MM.1S (cell line): ENCODE data around the gene PLEKHO2.

Experiments used
- EZH2 ChIP-seq: fragments of 300-600 bp; sonication (generic); optimal IDR thresholded peaks from 2 replicates; pipeline ENCODE3; 2017; ENCODE audit warnings: low read depth, mild to moderate bottlenecking, antibody characterized with exemption, low read length, mixed read lengths
- EZH2phosphoT487 ChIP-seq: fragments of 300-600 bp; sonication (generic); IDR thresholded peaks from 2 replicates; pipeline ENCODE4 v1.6.1; 2018; ENCODE audit warnings: antibody characterized with exemption, low read length
- TF ChIP-seq, protein P1 (sequence below): fragments of 300-600 bp; sonication (generic); IDR thresholded peaks from 2 replicates; pipeline ENCODE4 v1.5.1; 2016; ENCODE audit warnings: antibody characterized with exemption, low read length, mixed read lengths

GRCh38 chr15:64884679-64885078 is 43.0 kb downstream of the PLEKHO2 start:
- TF ChIP-seq, protein P1, sequence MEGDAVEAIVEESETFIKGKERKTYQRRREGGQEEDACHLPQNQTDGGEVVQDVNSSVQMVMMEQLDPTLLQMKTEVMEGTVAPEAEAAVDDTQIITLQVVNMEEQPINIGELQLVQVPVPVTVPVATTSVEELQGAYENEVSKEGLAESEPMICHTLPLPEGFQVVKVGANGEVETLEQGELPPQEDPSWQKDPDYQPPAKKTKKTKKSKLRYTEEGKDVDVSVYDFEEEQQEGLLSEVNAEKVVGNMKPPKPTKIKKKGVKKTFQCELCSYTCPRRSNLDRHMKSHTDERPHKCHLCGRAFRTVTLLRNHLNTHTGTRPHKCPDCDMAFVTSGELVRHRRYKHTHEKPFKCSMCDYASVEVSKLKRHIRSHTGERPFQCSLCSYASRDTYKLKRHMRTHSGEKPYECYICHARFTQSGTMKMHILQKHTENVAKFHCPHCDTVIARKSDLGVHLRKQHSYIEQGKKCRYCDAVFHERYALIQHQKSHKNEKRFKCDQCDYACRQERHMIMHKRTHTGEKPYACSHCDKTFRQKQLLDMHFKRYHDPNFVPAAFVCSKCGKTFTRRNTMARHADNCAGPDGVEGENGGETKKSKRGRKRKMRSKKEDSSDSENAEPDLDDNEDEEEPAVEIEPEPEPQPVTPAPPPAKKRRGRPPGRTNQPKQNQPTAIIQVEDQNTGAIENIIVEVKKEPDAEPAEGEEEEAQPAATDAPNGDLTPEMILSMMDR: no peak
- TF ChIP-seq EZH2phosphoT487 (no peak), EZH2 (no peak)
